ENCODE results near the gene PTGS1.

GRCh38 chr9:122401896-122402295, 31.1 kb downstream of the PTGS1 start:
- TF ChIP-seq KLF1 (tag by site-specific recombination; IDR thresholded peaks at IDR 0.05) = no peak
- no peak for TF ChIP-seq CTCF (tag by site-specific recombination; IDR thresholded peaks at IDR 0.05)
- TF ChIP-seq ZNF112 (tag by site-specific recombination; IDR thresholded peaks at IDR 0.05) = no peak
- TF ChIP-seq REST (tag by site-specific recombination; IDR thresholded peaks at IDR 0.05) = no peak
- no peak for TF ChIP-seq KLF10 (tag by site-specific recombination; IDR thresholded peaks at IDR 0.05)
- TF ChIP-seq ZBTB11 (tag by site-specific recombination; conservative IDR thresholded peaks at IDR 0.05; ENCODE audit: low read depth) = no peak
- TF ChIP-seq PBX3 (CRISPR knock-in tag; IDR thresholded peaks at IDR 0.05) = no peak
